T-cell (primary cell): ENCODE data around the gene CNKSR3. TPM values are rescaled to one million over a fixed set of nuclear protein-coding genes. Genes with fewer than 3 reads are reported as not detected.

Source experiments
- ATAC-seq, 4 experiments: fragments of 200-7000 bp in 3 of 4; fragments of 150-1000 bp in 1 of 4; cut with Tn5 transposase; replicated peaks in 1 of 4; 1 replicate in 3 of 4; 2 replicates in 1 of 4; pipeline ENCODE4 v1.10.0; 2021; ENCODE audit warnings: moderate library complexity in 3 of 4, mild to moderate bottlenecking in 2 of 4, moderate number of reproducible peaks in 1 of 4
- CTCF ChIA-PET, 2 donors: fragments of 300-600 bp; sonication (Branson Sonifier 250); formaldehyde crosslinking; loops; one replicate each; lab custom pipeline; 2022; ENCODE audit warnings: antibody characterized with exemption in 2 of 2; lab: Charles Lee
- POLR2A ChIA-PET, 2 donors: fragments of 300-600 bp; sonication (Branson Sonifier 250); formaldehyde crosslinking; loops; one replicate each; lab custom pipeline; 2022; ENCODE audit warnings: antibody characterized with exemption in 2 of 2; lab: Charles Lee
- DNase-seq, 35 experiments: peaks; one replicate each; pipeline versions ENCODE4 v3.0.0 to v3.0.0-alpha.2; 2013 to 2023
- H3K27ac ChIP-seq: one replicate; pipeline ENCODE4 v1.5.1; 2013; ENCODE audit warnings: low read length
- H3K27me3 ChIP-seq, 2 experiments: replicated peaks in 1 of 2; 1 replicate in 1 of 2; 2 replicates in 1 of 2; pipeline versions ENCODE4 v1.6.1 to v1.7.0; 2013; ENCODE audit warnings: low read length in 1 of 2, mixed read lengths in 1 of 2; ENCODE audit not compliant: control insufficient read depth in 2 of 2, insufficient read depth in 2 of 2; ENCODE audit errors: extremely low read depth in 1 of 2
- H3K36me3 ChIP-seq, 2 donors: 1 replicate in 1 of 2; 2 replicates in 1 of 2; pipeline versions ENCODE4 v1.6.1 to v1.7.0; 2013; ENCODE audit warnings: low read length in 1 of 2; ENCODE audit not compliant: control insufficient read depth in 2 of 2, insufficient read depth in 1 of 2; ENCODE audit errors: extremely low read depth in 1 of 2
- H3K4me1 ChIP-seq, 2 experiments: 1 replicate in 1 of 2; 2 replicates in 1 of 2; pipeline versions ENCODE4 v1.6.1 to v1.7.0; 2013; ENCODE audit warnings: low read length in 2 of 2, mixed read lengths in 1 of 2; ENCODE audit not compliant: insufficient read depth in 2 of 2, control insufficient read depth in 1 of 2; ENCODE audit errors: extremely low read depth in 1 of 2
- H3K4me3 ChIP-seq, 2 donors: 1 replicate in 1 of 2; 2 replicates in 1 of 2; pipeline versions ENCODE4 v1.5.1 to v1.7.0; 2013; ENCODE audit warnings: mild to moderate bottlenecking in 2 of 2, low read length in 1 of 2, moderate library complexity in 1 of 2; ENCODE audit not compliant: control insufficient read depth in 1 of 2; ENCODE audit errors: extremely low read depth in 1 of 2
- H3K9me3 ChIP-seq: 2 replicates; pipeline ENCODE4 v1.7.0; 2013
- H3K27ac Mint-ChIP-seq, 2 donors: one replicate each; pipeline ENCODE4 v1.8.0; 2020 to 2021; ENCODE audit warnings: mild to moderate bottlenecking in 2 of 2, mixed read lengths in 2 of 2
- H3K27me3 Mint-ChIP-seq, 2 donors: one replicate each; pipeline ENCODE4 v1.8.0; 2021 to 2022; ENCODE audit warnings: mixed read lengths in 2 of 2
- H3K36me3 Mint-ChIP-seq: one replicate; pipeline ENCODE4 v1.8.0; 2021; ENCODE audit warnings: mixed read lengths
- H3K4me1 Mint-ChIP-seq, 3 donors: one replicate each; pipeline ENCODE4 v1.8.0; 2020 to 2022; ENCODE audit warnings: mixed read lengths in 3 of 3, mild to moderate bottlenecking in 1 of 3
- H3K4me3 Mint-ChIP-seq, 3 donors: one replicate each; pipeline ENCODE4 v1.8.0; 2020 to 2022; ENCODE audit warnings: mild to moderate bottlenecking in 3 of 3, mixed read lengths in 3 of 3, moderate library complexity in 3 of 3
- H3K9me3 Mint-ChIP-seq, 3 donors: one replicate each; pipeline ENCODE4 v1.8.0; 2020 to 2022; ENCODE audit warnings: mixed read lengths in 3 of 3
- WGBS: methylation state at CpG from one replicate; pipeline ENCODE4 v1.1.5; 2013; ENCODE audit warnings: missing lambda C conversion rate; ENCODE audit not compliant: insufficient coverage; 5-methylcytosine and 5-hydroxymethylcytosine counted together
- total RNA-seq, 35 experiments: library from RNA in 6 of 35; stranded (reverse) in 6 of 35; fragments of 120-200 nt in 1 of 35; gene quantifications; one replicate each; pipeline versions ENCODE4 v1.2.1 to v1.2.4 and lab custom pipeline; 2013 to 2026

CNKSR3 gene
- total RNA-seq, 5 donors from 2014 or later (not counting 1 experiment from before 2014, with no cell fraction given): 0.05 to 0.35 (median 0.20) TPM

GRCh38 chr6:154502553-154502952 is 7.9 kb downstream of the CNKSR3 start:
- Histone ChIP-seq H3K27me3 (peaks cover 0 to 3% of the 10 kb centered on the region in 2 experiments), H3K36me3 (no peaks in the 10 kb centered on the region), H3K9me3 (no peaks in the 10 kb centered on the region), H3K4me1 (no peaks in the 10 kb centered on the region), H3K27ac (no peak overlapping the region), H3K4me3 (no peak overlapping the region)
- Mint-ChIP-seq H3K27ac (no peak overlapping the region), H3K36me3 (no peaks in the 10 kb centered on the region), H3K27me3 (peaks cover 18 to 40% of the 10 kb centered on the region in 2 donors), H3K9me3 (no peaks in the 10 kb centered on the region), H3K4me1 (peaks cover 4 to 5% (median 4%) of the 10 kb centered on the region in 3 donors), H3K4me3 (no peak overlapping the region)
- DNase-seq (no peak), ATAC-seq (no peak)
- ChIA-PET CTCF (no interaction called here), POLR2A (no interaction called here)
- WGBS: 75% methylated on average over 4 of the region's 7 CpGs

- Histone ChIP-seq H3K4me1 (no peaks in the 10 kb centered on the region), H3K27ac (no peak overlapping the region), H3K4me3 (no peak overlapping the region), H3K36me3 (no peaks in the 10 kb centered on the region), H3K27me3 (peaks cover 0 to 6% of the 10 kb centered on the region in 2 experiments), H3K9me3 (no peaks in the 10 kb centered on the region)
- Mint-ChIP-seq H3K4me3 (no peak overlapping the region), H3K9me3 (no peaks in the 10 kb centered on the region), H3K4me1 (peaks cover 4 to 5% (median 4%) of the 10 kb centered on the region in 3 donors), H3K27ac (no peak overlapping the region), H3K36me3 (no peaks in the 10 kb centered on the region), H3K27me3 (peaks cover 11 to 31% of the 10 kb centered on the region in 2 donors)
- CTCF ChIA-PET: no interaction called here
- DNase-seq: no peak
- no CpG with 5 or more reads among the region's 4 CpGs for WGBS
- POLR2A ChIA-PET: no interaction called here
- ATAC-seq: no peak
Observed at GRCh38 chr6:154501578-154501868, 9.0 kb downstream of the CNKSR3 start.

GRCh38 chr6:154500769-154501577 is 9.5 kb downstream of the CNKSR3 start:
- Mint-ChIP-seq H3K36me3 (no peaks in the 10 kb centered on the region), H3K27ac (no peak overlapping the region), H3K27me3 (peaks cover 7 to 25% of the 10 kb centered on the region in 2 donors), H3K4me1 (peaks cover 4 to 5% (median 4%) of the 10 kb centered on the region in 3 donors), H3K9me3 (no peaks in the 10 kb centered on the region), H3K4me3 (no peak overlapping the region)
- peaks cover 0 to 6% of the 10 kb centered on the region in 2 experiments for H3K27me3 ChIP-seq
- ATAC-seq (no peak), DNase-seq (no peak)
- H3K4me1 ChIP-seq: no peaks in the 10 kb centered on the region
- WGBS: 40% methylated on average over 6 of the region's 9 CpGs
- ChIA-PET POLR2A (interaction anchor here in 1 of 2 donors (0.5 kb wide), 1 partner anchor 441 kb away, joined by 3 read pairs; no protein-coding TSS in a partner anchor), CTCF (no interaction called here)
- H3K27ac ChIP-seq: no peak overlapping the region
- H3K4me3 ChIP-seq: no peak overlapping the region
- H3K36me3 ChIP-seq: no peaks in the 10 kb centered on the region
- H3K9me3 ChIP-seq: no peaks in the 10 kb centered on the region

- ChIA-PET POLR2A (interaction anchor here in 1 of 2 donors (0.5 kb wide), 1 partner anchor 442 kb away, joined by 3 read pairs; no protein-coding TSS in a partner anchor), CTCF (interaction anchor here in 1 of 2 donors (0.6 kb wide), 1 partner anchor 1781 kb away, joined by 3 read pairs; no protein-coding TSS in a partner anchor)
- Mint-ChIP-seq H3K27ac (no peak overlapping the region), H3K4me1 (peaks cover 4 to 5% (median 4%) of the 10 kb centered on the region in 3 donors), H3K27me3 (peaks cover 4 to 22% of the 10 kb centered on the region in 2 donors), H3K4me3 (no peak overlapping the region), H3K36me3 (no peaks in the 10 kb centered on the region), H3K9me3 (no peaks in the 10 kb centered on the region)
- DNase-seq (no peak), ATAC-seq (no peak)
- H3K27ac ChIP-seq: no peak overlapping the region
- no peaks in the 10 kb centered on the region for H3K4me1 ChIP-seq
- WGBS: no CpG with 5 or more reads among the region's 4 CpGs
- H3K27me3 ChIP-seq: peaks cover 0 to 3% of the 10 kb centered on the region in 2 experiments
- H3K4me3 ChIP-seq: no peak overlapping the region
- H3K9me3 ChIP-seq: no peaks in the 10 kb centered on the region
- H3K36me3 ChIP-seq: no peaks in the 10 kb centered on the region
Observed at GRCh38 chr6:154499855-154500589, 10.5 kb downstream of the CNKSR3 start.

GRCh38 chr6:154498340-154498934 is 12.0 kb downstream of the CNKSR3 start:
- H3K4me1 ChIP-seq: no peaks in the 10 kb centered on the region
- ChIA-PET CTCF (no interaction called here), POLR2A (no interaction called here)
- H3K9me3 ChIP-seq: no peaks in the 10 kb centered on the region
- 58% methylated on average over 5 of the region's 6 CpGs for WGBS
- Mint-ChIP-seq H3K4me3 (no peak overlapping the region), H3K36me3 (no peaks in the 10 kb centered on the region), H3K27ac (no peak overlapping the region), H3K27me3 (peaks cover 4 to 22% of the 10 kb centered on the region in 2 donors), H3K9me3 (no peaks in the 10 kb centered on the region), H3K4me1 (peaks cover 4 to 5% (median 4%) of the 10 kb centered on the region in 3 donors)
- H3K4me3 ChIP-seq: no peak overlapping the region
- peaks cover 0 to 3% of the 10 kb centered on the region in 2 experiments for H3K27me3 ChIP-seq
- no peaks in the 10 kb centered on the region for H3K36me3 ChIP-seq
- DNase-seq (no peak), ATAC-seq (no peak)
- H3K27ac ChIP-seq: no peak overlapping the region

- DNase-seq (no peak), ATAC-seq (no peak)
- Histone ChIP-seq H3K36me3 (no peaks in the 10 kb centered on the region), H3K4me3 (no peak overlapping the region), H3K27me3 (peaks cover 0 to 5% of the 10 kb centered on the region in 2 experiments), H3K9me3 (no peaks in the 10 kb centered on the region), H3K4me1 (no peaks in the 10 kb centered on the region), H3K27ac (no peak overlapping the region)
- H3K9me3 Mint-ChIP-seq: no peaks in the 10 kb centered on the region
- H3K27me3 Mint-ChIP-seq: peaks cover 4 to 16% of the 10 kb centered on the region in 2 donors
- no peak overlapping the region for H3K27ac Mint-ChIP-seq
- ChIA-PET CTCF (no interaction called here), POLR2A (no interaction called here)
- WGBS: 82% methylated on average over 9 of the region's 16 CpGs
- no peak overlapping the region for H3K4me3 Mint-ChIP-seq
- H3K36me3 Mint-ChIP-seq: no peaks in the 10 kb centered on the region
- H3K4me1 Mint-ChIP-seq: peaks cover 4 to 5% (median 4%) of the 10 kb centered on the region in 3 donors
Observed at GRCh38 chr6:154496793-154497517, 13.5 kb downstream of the CNKSR3 start.
